ENCODE measurements around the gene CES5A. TPM values are rescaled to one million over a fixed set of nuclear protein-coding genes. Genes with fewer than 3 reads are reported as not detected.

Gene CES5A
- polyA plus RNA-seq, 2 of the 4 experiments (the other 2 are of a cell fraction) = not detected

GRCh38 chr16:55828680-55829079 is 46.5 kb downstream of the CES5A start:
- Histone ChIP-seq H3K4me1 (no peaks in the 10 kb centered on the region), H3K9me3 (no peaks in the 10 kb centered on the region), H3K27ac (no peak overlapping the region), H3K4me2 (no peak overlapping the region), H3K4me3 (no peak overlapping the region)
- DNase-seq (ENCODE audit: low read depth in 1 of 2, low spot score in 1 of 2) = no peak
- WGBS (ENCODE audit: missing lambda C conversion rate) = 71% methylated on average over 10 of the region's 10 CpGs
- ATAC-seq = no peak
- no peak for FAIRE-seq
- TF ChIP-seq FOXS1 (CRISPR knock-in tag; IDR thresholded peaks at IDR 0.05) (no peak), NPAS2 (CRISPR knock-in tag; IDR thresholded peaks at IDR 0.05; ENCODE audit: borderline replicate concordance) (no peak), RCOR1 (IDR thresholded peaks at IDR 0.05; ENCODE audit: low read depth, low read length) (no peak), MAFK (IDR thresholded peaks at IDR 0.05; ENCODE audit: partially characterized antibody) (no peak), BHLHE40 (IDR thresholded peaks at IDR 0.05; ENCODE audit: low read depth, low read length) (no peak), MAZ (IDR thresholded peaks at IDR 0.05; ENCODE audit: borderline replicate concordance, low read depth, low read length) (no peak)
- TF ChIP-seq, protein P1, sequence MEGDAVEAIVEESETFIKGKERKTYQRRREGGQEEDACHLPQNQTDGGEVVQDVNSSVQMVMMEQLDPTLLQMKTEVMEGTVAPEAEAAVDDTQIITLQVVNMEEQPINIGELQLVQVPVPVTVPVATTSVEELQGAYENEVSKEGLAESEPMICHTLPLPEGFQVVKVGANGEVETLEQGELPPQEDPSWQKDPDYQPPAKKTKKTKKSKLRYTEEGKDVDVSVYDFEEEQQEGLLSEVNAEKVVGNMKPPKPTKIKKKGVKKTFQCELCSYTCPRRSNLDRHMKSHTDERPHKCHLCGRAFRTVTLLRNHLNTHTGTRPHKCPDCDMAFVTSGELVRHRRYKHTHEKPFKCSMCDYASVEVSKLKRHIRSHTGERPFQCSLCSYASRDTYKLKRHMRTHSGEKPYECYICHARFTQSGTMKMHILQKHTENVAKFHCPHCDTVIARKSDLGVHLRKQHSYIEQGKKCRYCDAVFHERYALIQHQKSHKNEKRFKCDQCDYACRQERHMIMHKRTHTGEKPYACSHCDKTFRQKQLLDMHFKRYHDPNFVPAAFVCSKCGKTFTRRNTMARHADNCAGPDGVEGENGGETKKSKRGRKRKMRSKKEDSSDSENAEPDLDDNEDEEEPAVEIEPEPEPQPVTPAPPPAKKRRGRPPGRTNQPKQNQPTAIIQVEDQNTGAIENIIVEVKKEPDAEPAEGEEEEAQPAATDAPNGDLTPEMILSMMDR (IDR thresholded peaks at IDR 0.05) = no peak
- POLR2A ChIA-PET = no interaction called here
- CTCF ChIA-PET = interaction anchor here (1.2 to 2.1 kb wide), 3 partner anchors 13 to 364 kb away, joined by 3 to 8 read pairs (median 4); no protein-coding TSS in a partner anchor

DNA sequence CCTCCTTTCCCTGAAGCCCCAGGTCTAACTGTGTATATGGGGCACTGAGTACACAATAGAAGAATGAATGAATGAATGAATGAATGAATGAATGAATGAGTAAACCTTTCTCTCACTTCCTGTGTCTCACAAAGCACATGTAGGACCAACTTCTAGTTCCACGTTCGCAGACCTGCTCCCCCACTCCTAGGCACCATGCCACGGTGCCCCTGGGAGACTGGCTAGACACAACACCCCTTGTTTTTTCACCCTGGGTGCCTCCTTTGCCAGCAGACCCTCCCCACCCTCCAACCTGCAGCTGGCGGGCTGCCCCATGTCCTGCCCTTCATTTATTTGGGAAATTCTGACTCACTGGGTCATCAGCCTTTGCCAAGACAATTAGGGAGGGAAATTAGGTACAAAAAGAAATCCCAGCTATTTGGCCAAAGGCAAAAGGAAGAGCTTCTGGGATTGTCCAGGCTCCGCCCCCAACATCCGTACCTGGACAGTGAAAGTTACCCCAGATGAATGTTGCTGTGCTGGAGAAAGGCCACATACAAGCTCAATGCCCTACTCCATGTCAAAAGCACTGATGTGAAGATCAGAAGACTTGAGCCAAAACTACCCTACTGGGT is 50.0 kb downstream of the CES5A start:
- Histone ChIP-seq H3K4me1 (no peaks in the 10 kb centered on the region), H3K4me2 (no peak overlapping the region), H3K4me3 (no peak overlapping the region), H3K27ac (no peak overlapping the region), H3K9me3 (no peaks in the 10 kb centered on the region)
- ChIA-PET CTCF (no interaction called here), POLR2A (no interaction called here)
- no peak for ATAC-seq
- TF ChIP-seq, protein P2, sequence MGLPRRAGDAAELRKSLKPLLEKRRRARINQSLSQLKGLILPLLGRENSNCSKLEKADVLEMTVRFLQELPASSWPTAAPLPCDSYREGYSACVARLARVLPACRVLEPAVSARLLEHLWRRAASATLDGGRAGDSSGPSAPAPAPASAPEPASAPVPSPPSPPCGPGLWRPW (IDR thresholded peaks at IDR 0.05) = no peak
- TF ChIP-seq ZSCAN20 (CRISPR knock-in tag; IDR thresholded peaks at IDR 0.05) (no peak), NFE2L2 (conservative IDR thresholded peaks at IDR 0.05; ENCODE audit: low read length) (no peak), RCOR1 (IDR thresholded peaks at IDR 0.05; ENCODE audit: low read depth, low read length) (no peak), SMC3 (IDR thresholded peaks at IDR 0.05) (no peak), CBX8 (IDR thresholded peaks at IDR 0.05) (no peak), EHF (CRISPR knock-in tag; IDR thresholded peaks at IDR 0.05) (no peak), POLR2AphosphoS2 (conservative IDR thresholded peaks at IDR 0.05; ENCODE audit: low read length) (no peak), NR3C1 (IDR thresholded peaks at IDR 0.05) (no peak), USF2 (IDR thresholded peaks at IDR 0.05) (no peak), EP300 (IDR thresholded peaks at IDR 0.05) (no peak), JUN (IDR thresholded peaks at IDR 0.05) (no peak), RNF2 (IDR thresholded peaks at IDR 0.05; ENCODE audit: borderline replicate concordance, low read depth) (no peak)
- TF ChIP-seq, protein P3, sequence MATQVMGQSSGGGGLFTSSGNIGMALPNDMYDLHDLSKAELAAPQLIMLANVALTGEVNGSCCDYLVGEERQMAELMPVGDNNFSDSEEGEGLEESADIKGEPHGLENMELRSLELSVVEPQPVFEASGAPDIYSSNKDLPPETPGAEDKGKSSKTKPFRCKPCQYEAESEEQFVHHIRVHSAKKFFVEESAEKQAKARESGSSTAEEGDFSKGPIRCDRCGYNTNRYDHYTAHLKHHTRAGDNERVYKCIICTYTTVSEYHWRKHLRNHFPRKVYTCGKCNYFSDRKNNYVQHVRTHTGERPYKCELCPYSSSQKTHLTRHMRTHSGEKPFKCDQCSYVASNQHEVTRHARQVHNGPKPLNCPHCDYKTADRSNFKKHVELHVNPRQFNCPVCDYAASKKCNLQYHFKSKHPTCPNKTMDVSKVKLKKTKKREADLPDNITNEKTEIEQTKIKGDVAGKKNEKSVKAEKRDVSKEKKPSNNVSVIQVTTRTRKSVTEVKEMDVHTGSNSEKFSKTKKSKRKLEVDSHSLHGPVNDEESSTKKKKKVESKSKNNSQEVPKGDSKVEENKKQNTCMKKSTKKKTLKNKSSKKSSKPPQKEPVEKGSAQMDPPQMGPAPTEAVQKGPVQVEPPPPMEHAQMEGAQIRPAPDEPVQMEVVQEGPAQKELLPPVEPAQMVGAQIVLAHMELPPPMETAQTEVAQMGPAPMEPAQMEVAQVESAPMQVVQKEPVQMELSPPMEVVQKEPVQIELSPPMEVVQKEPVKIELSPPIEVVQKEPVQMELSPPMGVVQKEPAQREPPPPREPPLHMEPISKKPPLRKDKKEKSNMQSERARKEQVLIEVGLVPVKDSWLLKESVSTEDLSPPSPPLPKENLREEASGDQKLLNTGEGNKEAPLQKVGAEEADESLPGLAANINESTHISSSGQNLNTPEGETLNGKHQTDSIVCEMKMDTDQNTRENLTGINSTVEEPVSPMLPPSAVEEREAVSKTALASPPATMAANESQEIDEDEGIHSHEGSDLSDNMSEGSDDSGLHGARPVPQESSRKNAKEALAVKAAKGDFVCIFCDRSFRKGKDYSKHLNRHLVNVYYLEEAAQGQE (IDR thresholded peaks at IDR 0.05) = no peak
- FAIRE-seq = no peak
- WGBS (ENCODE audit: missing lambda C conversion rate) = 64% methylated on average over 6 of the region's 6 CpGs
- DNase-seq (ENCODE audit: low read depth in 1 of 2, low spot score in 1 of 2) = no peak
